GM19035 (cell line): ENCODE measurements around the gene CAND2.

Experiments
- ATAC-seq: cut with Tn5 transposase; IDR thresholded peaks from one replicate; pipeline ENCODE4 v1.9.1; 2021; ENCODE audit not compliant: unreplicated experiment

The CAND2 gene

GRCh38 chr3:12882336-12883310 is 86.1 kb downstream of the CAND2 start:
- no peak for ATAC-seq

DNA sequence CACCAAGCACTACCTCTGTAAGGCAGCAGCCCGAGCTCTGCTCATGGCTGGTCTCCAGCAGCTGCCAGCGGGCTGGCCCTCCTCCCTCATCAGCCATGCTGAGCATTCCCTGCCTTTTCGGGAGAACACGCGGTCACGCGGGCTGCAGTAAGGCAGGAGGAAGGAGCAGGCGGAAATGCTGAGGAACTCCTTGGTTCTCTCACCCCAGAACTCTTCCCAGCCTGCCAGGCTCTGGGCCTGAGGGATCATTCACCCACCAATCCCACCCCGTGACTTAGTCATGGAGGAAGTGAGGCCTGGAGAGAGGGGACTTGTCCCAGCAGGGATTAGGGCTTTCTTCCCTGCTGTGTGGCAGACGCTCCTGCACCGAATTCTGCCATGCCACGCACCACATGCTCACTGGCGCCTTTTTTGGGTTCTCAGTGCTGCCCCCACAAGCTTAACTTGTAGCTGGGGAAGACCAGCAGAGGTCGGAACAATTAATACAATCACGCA is 87.8 kb downstream of the CAND2 start:
- ATAC-seq = no peak
